Sigmoid colon (tissue), 3 donors: ENCODE data around the gene CCNF.

Source experiments
- CTCF ChIP-seq, 4 experiments: fragments of 450-650 bp in 3 of 4; fragments of 200-600 bp in 1 of 4; IDR thresholded peaks; one replicate each; pipeline ENCODE4 v1.5.1; 2016 to 2019; ENCODE audit warnings: antibody characterized with exemption in 4 of 4, mild to moderate bottlenecking in 3 of 4, moderate library complexity in 2 of 4
- POLR2A ChIP-seq, 2 donors: fragments of 450-650 bp; IDR thresholded peaks; one replicate each; pipeline ENCODE4 v1.6.1; 2016; ENCODE audit warnings: antibody characterized with exemption in 2 of 2, mild to moderate bottlenecking in 2 of 2, moderate library complexity in 2 of 2

DNA sequence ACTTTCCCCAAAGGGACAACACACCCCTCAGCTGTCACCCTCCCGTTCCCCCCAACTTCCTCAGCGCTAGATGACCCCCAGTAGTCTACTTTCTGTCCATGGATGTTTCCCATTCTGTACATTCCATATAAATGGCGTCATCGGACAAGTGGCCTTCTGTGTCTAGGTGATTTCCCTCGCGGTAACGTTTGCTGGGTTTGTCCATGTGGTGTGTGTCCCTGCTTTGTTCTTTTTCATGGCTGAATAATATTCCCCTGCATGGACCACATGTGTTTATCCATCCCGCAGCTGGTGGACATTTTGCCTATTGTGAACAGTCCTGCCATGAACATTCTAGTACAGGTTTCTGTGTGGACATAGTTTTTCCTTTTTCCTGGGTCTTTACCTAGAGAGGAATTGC is 23.4 kb downstream of the CCNF start:
- TF ChIP-seq CTCF (IDR thresholded peaks at IDR 0.05): no peak
- no peak for TF ChIP-seq POLR2A (IDR thresholded peaks at IDR 0.05)
